IPS DF 4.7 (cell line): ENCODE data around the gene GPALPP1.
"Not testable (repeated sequence)": the region's sequence is repeated elsewhere in the genome, so short reads cannot be mapped to it uniquely, and the experiment has no call there.

Source experiments
- DNase-seq: peaks from one replicate; pipeline ENCODE4 v3.0.0-alpha.2; 2013; ENCODE audit warnings: low spot score; ENCODE audit errors: extremely low read depth

Gene GPALPP1

GRCh38 chr13:44989071-44989889 lies at the start of gene GPALPP1, which contains the start of gene NUFIP1:
Gene GPALPP1 (plus strand): TSS chr13:44989538. CDS start chr13:44989655, 117 bp downstream.
Gene NUFIP1 (minus strand): TSS chr13:44989471. CDS start chr13:44989436, 35 bp downstream.
- DNase-seq, result peak; percentile 89

GRCh38 chr13:44943411-44943810 lies 45.9 kb upstream of the GPALPP1 start:
- DNase-seq, result not testable (repeated sequence)

GRCh38 chr13:44951184-44951583 lies 38.2 kb upstream of the GPALPP1 start:
- no peak for DNase-seq

- no peak for DNase-seq
Observed at GRCh38 chr13:44952671-44953070, 36.7 kb upstream of the GPALPP1 start.

- DNase-seq, result no peak
Observed at GRCh38 chr13:44954224-44954623, 35.1 kb upstream of the GPALPP1 start.

- no peak for DNase-seq
Observed at GRCh38 chr13:44955406-44955805, 33.9 kb upstream of the GPALPP1 start.

- DNase-seq, result no peak
Observed at GRCh38 chr13:44961997-44962396, 27.3 kb upstream of the GPALPP1 start.

GRCh38 chr13:44967704-44968433 lies 21.5 kb upstream of the GPALPP1 start:
- DNase-seq, result no peak

GRCh38 chr13:44968434-44968815 lies 20.9 kb upstream of the GPALPP1 start:
- no peak for DNase-seq

GRCh38 chr13:44969551-44970484 lies 19.5 kb upstream of the GPALPP1 start:
- DNase-seq, result peak; percentile 22

- no peak for DNase-seq
Observed at GRCh38 chr13:44971656-44972595, 17.4 kb upstream of the GPALPP1 start.

- no peak for DNase-seq
Observed at GRCh38 chr13:44972956-44973581, 16.3 kb upstream of the GPALPP1 start.

GRCh38 chr13:44974056-44974793 lies 15.1 kb upstream of the GPALPP1 start:
- DNase-seq, result no peak

GRCh38 chr13:44976196-44976595 lies 13.1 kb upstream of the GPALPP1 start:
- DNase-seq, result no peak

- no peak for DNase-seq
Observed at GRCh38 chr13:44976949-44977583, 12.3 kb upstream of the GPALPP1 start.

- no peak for DNase-seq
Observed at GRCh38 chr13:44978328-44978727, 11.0 kb upstream of the GPALPP1 start.

GRCh38 chr13:44989941-44990340 lies 603 bp downstream of the GPALPP1 start:
- no peak for DNase-seq

GRCh38 chr13:45003417-45003816 lies 14.1 kb downstream of the GPALPP1 start:
- no peak for DNase-seq

GRCh38 chr13:45004096-45004495 lies 14.8 kb downstream of the GPALPP1 start:
- no peak for DNase-seq
